Epithelial cell of esophagus (primary cell): ENCODE measurements around the gene LSAMP.

Experiments used
- DNase-seq: peaks from one replicate; pipeline ENCODE4 v3.0.0; 2010; ENCODE audit warnings: low read depth
- H3K4me3 ChIP-seq: 2 replicates; pipeline ENCODE4 v1.5.1; 2011; ENCODE audit warnings: mild to moderate bottlenecking, low read length, control low read depth
- CTCF ChIP-seq: IDR thresholded peaks from 2 replicates; pipeline ENCODE4 v1.5.1; 2011; ENCODE audit warnings: low read depth, mild to moderate bottlenecking, low read length, control low read depth, inconsistent platforms; ENCODE audit not compliant: insufficient read depth; ENCODE audit errors: missing control alignments

The LSAMP gene

GRCh38 chr3:115825046-115825445, 620.2 kb downstream of the LSAMP start:
- no peak overlapping the region for H3K4me3 ChIP-seq
- no peak for TF ChIP-seq CTCF
- DNase-seq = peak; percentile 46

GRCh38 chr3:115823083-115823482, 622.2 kb downstream of the LSAMP start:
- no peak overlapping the region for H3K4me3 ChIP-seq
- TF ChIP-seq CTCF = no peak
- peak; percentile 61 for DNase-seq

- no peak for DNase-seq
- no peak overlapping the region for H3K4me3 ChIP-seq
- TF ChIP-seq CTCF = no peak
These were observed 622.7 kb downstream of the LSAMP start for GRCh38 chr3:115822579-115822978.

- peak; percentile 99 for TF ChIP-seq CTCF
- DNase-seq = peak; percentile 85
- no peak overlapping the region for H3K4me3 ChIP-seq
These were observed 625.4 kb downstream of the LSAMP start for GRCh38 chr3:115819785-115820384.

- peak; percentile 73 for DNase-seq
These were observed 630.4 kb downstream of the LSAMP start for GRCh38 chr3:115814778-115815380.

GRCh38 chr3:115814006-115814405, 631.3 kb downstream of the LSAMP start:
- DNase-seq = no peak
- no peak for TF ChIP-seq CTCF
- H3K4me3 ChIP-seq = no peak overlapping the region

More at GRCh38 chr3:115814778-115815380, 630.4 kb downstream of the LSAMP start:
- peak; percentile 92 for TF ChIP-seq CTCF
- no peak overlapping the region for H3K4me3 ChIP-seq

GRCh38 chr3:115808816-115809215, 636.5 kb downstream of the LSAMP start:
- no peak for DNase-seq
- H3K4me3 ChIP-seq = no peak overlapping the region
- no peak for TF ChIP-seq CTCF
